Mesendoderm (in vitro differentiated cells): Measurements from ENCODE around the gene TMEM117.

ENCODE experiments used
- DNase-seq: peaks from one replicate; pipeline ENCODE4 v3.0.0; 2013
- H2AK5ac ChIP-seq: 2 replicates; pipeline ENCODE4 v1.6.1; 2013; ENCODE audit warnings: low read length, inconsistent platforms
- H2BK120ac ChIP-seq: 2 replicates; pipeline ENCODE4 v1.6.1; 2013; ENCODE audit warnings: low read depth, mild to moderate bottlenecking, low read length, moderate library complexity, mixed read lengths
- H2BK15ac ChIP-seq: replicated peaks from 2 replicates; pipeline ENCODE4 v1.6.1; 2013; ENCODE audit warnings: low read depth, mild to moderate bottlenecking, moderate library complexity
- H2BK5ac ChIP-seq: 2 replicates; pipeline ENCODE4 v1.6.1; 2013; ENCODE audit warnings: low read length, inconsistent platforms
- H3K18ac ChIP-seq: 2 replicates; pipeline ENCODE4 v1.6.1; 2013; ENCODE audit warnings: mild to moderate bottlenecking, low read length, mixed read lengths
- H3K23ac ChIP-seq: one replicate; pipeline ENCODE4 v1.6.1; 2013; ENCODE audit warnings: low read length
- H3K27ac ChIP-seq: 2 replicates; pipeline ENCODE4 v1.5.1; 2013; ENCODE audit warnings: low read depth, mild to moderate bottlenecking, inconsistent platforms, low read length, moderate library complexity
- H3K27me3 ChIP-seq: 2 replicates; pipeline ENCODE4 v1.6.1; 2013; ENCODE audit warnings: low read length, control low read depth, mild to moderate bottlenecking, inconsistent platforms; ENCODE audit not compliant: insufficient read depth, poor library complexity
- H3K36me3 ChIP-seq: 2 replicates; pipeline ENCODE4 v1.6.1; 2013; ENCODE audit warnings: low read length, inconsistent platforms; ENCODE audit not compliant: control insufficient read depth, insufficient read depth
- H3K4ac ChIP-seq: one replicate; pipeline ENCODE4 v1.6.1; 2013; ENCODE audit warnings: low read depth, mild to moderate bottlenecking, low read length, moderate library complexity
- H3K4me1 ChIP-seq: 2 replicates; pipeline ENCODE4 v1.6.1; 2013; ENCODE audit warnings: low read depth, low read length, inconsistent platforms; ENCODE audit not compliant: control insufficient read depth
- H3K4me2 ChIP-seq: 2 replicates; pipeline ENCODE4 v1.6.1; 2013; ENCODE audit warnings: low read length
- H3K4me3 ChIP-seq: 2 replicates; pipeline ENCODE4 v1.5.1; 2013; ENCODE audit warnings: mild to moderate bottlenecking, low read length
- H3K56ac ChIP-seq: one replicate; pipeline ENCODE4 v1.6.1; 2013; ENCODE audit warnings: low read length
- H3K79me1 ChIP-seq: 2 replicates; pipeline ENCODE4 v1.6.1; 2013; ENCODE audit warnings: low read length, inconsistent platforms
- H3K79me2 ChIP-seq: 2 replicates; pipeline ENCODE4 v1.6.1; 2013; ENCODE audit warnings: mild to moderate bottlenecking, low read length; ENCODE audit not compliant: control insufficient read depth, insufficient read depth
- H3K9ac ChIP-seq: 2 replicates; pipeline ENCODE4 v1.6.1; 2013; ENCODE audit warnings: low read length, inconsistent platforms
- H4K5ac ChIP-seq: one replicate; pipeline ENCODE4 v1.6.1; 2013; ENCODE audit warnings: low read length
- H4K8ac ChIP-seq: one replicate; pipeline ENCODE4 v1.6.1; 2013; ENCODE audit warnings: low read depth, mild to moderate bottlenecking, control low read depth, low read length, moderate library complexity
- WGBS: extraction: QIAGEN DNeasy Blood & Tissue Kit; methylation state at CpG from one replicate; pipeline ENCODE4 v1.1.7; 2013; ENCODE audit warnings: low lambda C conversion rate, missing lambda C conversion rate; ENCODE audit not compliant: insufficient coverage; ENCODE audit errors: extremely low coverage; 5-methylcytosine and 5-hydroxymethylcytosine counted together

TMEM117 gene

DNA sequence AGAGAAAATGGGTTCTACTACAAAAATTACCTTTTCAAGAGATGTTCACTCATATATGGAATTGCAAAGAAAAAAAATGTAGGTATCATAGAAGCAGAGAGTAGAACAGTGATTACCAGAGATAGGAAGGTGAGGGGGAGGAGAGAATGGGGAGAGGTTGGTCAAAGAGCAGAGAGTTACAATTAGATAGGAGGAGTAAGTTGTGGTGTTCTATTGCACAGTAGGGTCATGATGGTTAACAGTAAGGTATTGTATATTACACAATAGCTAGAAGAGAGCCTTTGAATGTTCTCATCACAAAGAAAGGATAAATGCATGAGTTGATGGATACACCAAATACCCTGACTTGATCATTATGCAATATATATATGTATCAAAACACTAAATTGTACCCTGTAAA lies 145.8 kb downstream of the TMEM117 start:
- no peak for DNase-seq
- Histone ChIP-seq H3K4ac (no peak overlapping the region), H3K4me2 (no peak overlapping the region), H4K5ac (no peak overlapping the region), H2BK15ac (no peak overlapping the region), H3K9ac (no peak overlapping the region), H3K36me3 (no peaks in the 10 kb centered on the region), H2BK5ac (no peak overlapping the region), H3K27me3 (no peaks in the 10 kb centered on the region), H3K18ac (no peak overlapping the region), H4K8ac (no peak overlapping the region), H3K56ac (no peak overlapping the region), H3K27ac (no peak overlapping the region), H3K79me1 (no peaks in the 10 kb centered on the region), H3K23ac (no peak overlapping the region), H3K4me3 (no peak overlapping the region), H3K4me1 (no peaks in the 10 kb centered on the region), H3K79me2 (no peaks in the 10 kb centered on the region), H2AK5ac (no peak overlapping the region), H2BK120ac (no peak overlapping the region)

DNA sequence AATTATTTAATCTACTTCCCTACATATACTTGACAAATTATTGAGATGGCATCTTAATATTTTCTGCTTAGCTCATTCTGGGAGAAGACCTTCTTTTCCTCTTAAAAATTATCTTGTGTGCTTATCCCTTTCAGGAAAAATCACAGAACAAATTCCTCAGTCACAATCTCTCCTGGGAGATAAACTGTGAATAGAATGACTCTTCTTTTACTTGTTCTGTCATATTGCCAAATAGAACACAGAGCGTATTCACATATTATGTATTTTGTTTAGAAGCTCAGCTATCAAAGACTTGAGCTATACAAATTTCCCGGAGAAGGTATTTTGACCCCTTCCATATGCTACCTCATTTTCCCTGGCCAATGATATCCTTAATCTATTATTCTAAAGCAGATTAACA lies 146.7 kb downstream of the TMEM117 start:
- Histone ChIP-seq H4K8ac (no peak overlapping the region), H3K4ac (no peak overlapping the region), H3K4me3 (no peak overlapping the region), H2AK5ac (no peak overlapping the region), H2BK120ac (no peak overlapping the region), H4K5ac (no peak overlapping the region), H3K9ac (no peak overlapping the region), H3K23ac (no peak overlapping the region), H3K27me3 (no peaks in the 10 kb centered on the region), H3K27ac (no peak overlapping the region), H3K4me2 (no peak overlapping the region), H3K36me3 (no peaks in the 10 kb centered on the region), H3K79me1 (no peaks in the 10 kb centered on the region), H3K4me1 (no peaks in the 10 kb centered on the region), H3K79me2 (no peaks in the 10 kb centered on the region), H2BK5ac (no peak overlapping the region), H3K18ac (no peak overlapping the region), H2BK15ac (no peak overlapping the region), H3K56ac (no peak overlapping the region)
- DNase-seq, result no peak
- no CpG with 5 or more reads among the region's 2 CpGs for WGBS

DNA sequence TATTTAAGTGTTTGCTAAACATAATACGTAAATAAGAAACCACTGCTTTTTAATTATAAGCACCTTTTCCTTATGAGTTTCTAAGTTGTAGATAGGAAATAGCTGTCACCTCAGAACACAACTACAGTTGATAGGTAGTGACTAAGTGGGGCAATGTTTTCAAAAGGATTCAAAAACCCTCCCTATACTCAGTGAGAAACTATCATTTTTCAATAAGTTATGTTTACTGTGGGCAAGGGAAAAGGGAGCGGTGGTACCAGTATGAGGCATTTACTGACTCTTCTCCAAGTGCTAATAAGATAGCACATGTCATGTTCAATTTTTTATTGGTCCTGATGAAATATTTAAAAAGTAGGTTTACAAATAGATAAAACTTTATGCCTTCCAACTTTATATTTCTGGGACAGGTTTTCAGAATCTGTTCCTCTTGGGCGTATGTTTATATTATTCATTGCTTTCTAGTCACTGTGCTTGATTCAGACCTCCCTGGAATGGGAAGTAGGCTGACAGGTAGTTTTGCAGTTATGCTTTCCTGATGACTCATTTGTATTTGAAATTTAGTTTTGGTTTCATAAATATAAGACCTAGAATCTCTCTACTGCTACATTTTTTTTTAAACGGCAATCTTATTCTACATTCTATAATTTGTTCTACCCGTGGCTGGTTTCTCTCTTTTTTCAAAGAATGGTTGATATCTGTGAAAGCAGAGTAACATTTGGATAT lies 153.1 kb downstream of the TMEM117 start:
- Histone ChIP-seq H3K4me1 (no peaks in the 10 kb centered on the region), H3K4ac (no peak overlapping the region), H4K8ac (no peak overlapping the region), H3K79me1 (no peaks in the 10 kb centered on the region), H3K9ac (no peak overlapping the region), H2BK5ac (no peak overlapping the region), H3K56ac (no peak overlapping the region), H3K4me2 (no peak overlapping the region), H2AK5ac (no peak overlapping the region), H3K18ac (no peak overlapping the region), H3K4me3 (no peak overlapping the region), H2BK15ac (no peak overlapping the region), H4K5ac (no peak overlapping the region), H3K27me3 (no peaks in the 10 kb centered on the region), H3K79me2 (no peaks in the 10 kb centered on the region), H3K23ac (no peak overlapping the region), H3K36me3 (no peaks in the 10 kb centered on the region), H2BK120ac (no peak overlapping the region), H3K27ac (no peak overlapping the region)
- no CpG with 5 or more reads among the region's 5 CpGs for WGBS
- DNase-seq, result no peak

DNA sequence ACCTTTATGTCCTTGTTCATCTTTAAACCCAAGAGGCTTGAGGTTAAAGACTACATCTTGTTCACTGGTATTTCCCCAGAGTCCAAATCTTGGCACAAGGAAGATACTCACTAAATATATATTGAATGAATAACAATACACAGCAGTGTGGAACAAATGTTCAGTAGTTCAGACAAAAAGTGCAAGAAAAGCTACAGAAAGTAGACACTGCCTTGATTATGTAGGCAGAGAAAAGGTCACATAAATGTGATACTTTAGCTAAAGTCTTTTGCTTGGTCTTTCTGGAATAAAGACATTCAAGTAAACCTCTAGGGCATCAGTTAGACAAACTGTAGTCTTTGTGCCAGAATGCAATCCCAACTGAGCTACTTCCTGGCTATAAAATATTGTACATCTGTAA lies 157.0 kb downstream of the TMEM117 start:
- H4K5ac ChIP-seq, result no peak overlapping the region
- H3K56ac ChIP-seq, result no peak overlapping the region
- no peak overlapping the region for H3K18ac ChIP-seq
- no peak overlapping the region for H3K4me2 ChIP-seq
- H3K4ac ChIP-seq, result no peak overlapping the region
- H3K27me3 ChIP-seq, result no peaks in the 10 kb centered on the region
- DNase-seq, result no peak
- no peak overlapping the region for H4K8ac ChIP-seq
- H3K9ac ChIP-seq, result no peak overlapping the region
- H3K79me1 ChIP-seq, result no peaks in the 10 kb centered on the region
- no peaks in the 10 kb centered on the region for H3K4me1 ChIP-seq
- no peaks in the 10 kb centered on the region for H3K79me2 ChIP-seq
- no peak overlapping the region for H2AK5ac ChIP-seq
- no peak overlapping the region for H3K23ac ChIP-seq
- no peak overlapping the region for H3K4me3 ChIP-seq
- H2BK5ac ChIP-seq, result no peak overlapping the region
- H2BK120ac ChIP-seq, result no peak overlapping the region
- H3K27ac ChIP-seq, result no peak overlapping the region
- no peaks in the 10 kb centered on the region for H3K36me3 ChIP-seq
- no peak overlapping the region for H2BK15ac ChIP-seq

DNA sequence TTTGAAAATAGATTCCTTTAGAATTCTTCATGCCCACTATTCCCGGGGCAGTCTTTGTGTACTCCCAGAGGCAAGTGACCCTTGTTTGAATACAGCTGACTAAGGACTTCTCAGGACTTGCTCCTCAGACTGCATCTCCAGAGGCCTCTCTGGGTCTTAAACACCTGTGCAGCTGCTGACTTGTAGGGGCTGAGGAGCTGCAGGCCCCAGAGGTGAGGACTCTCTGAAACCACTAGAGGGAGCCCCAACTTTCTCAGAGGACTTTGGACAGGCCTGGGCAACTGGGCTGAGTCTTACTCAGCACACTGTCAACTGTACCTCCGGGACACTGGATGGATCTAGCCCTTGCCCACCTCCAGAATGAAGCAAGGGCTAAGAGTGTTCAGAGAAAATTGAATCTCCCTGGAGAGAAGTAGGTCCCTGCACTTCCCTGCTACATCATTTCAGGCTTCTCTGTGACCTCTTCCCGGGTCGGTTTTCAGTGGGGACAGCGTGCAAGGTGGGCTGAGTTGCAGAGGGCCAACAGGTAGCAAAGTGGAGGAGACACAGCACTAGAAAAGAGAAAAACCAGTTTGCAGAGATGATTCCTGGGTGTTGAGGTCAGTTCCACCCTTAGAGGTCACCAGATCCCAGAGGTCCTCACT lies 164.6 kb downstream of the TMEM117 start:
- WGBS, result no CpG with 5 or more reads among the region's 5 CpGs

DNA sequence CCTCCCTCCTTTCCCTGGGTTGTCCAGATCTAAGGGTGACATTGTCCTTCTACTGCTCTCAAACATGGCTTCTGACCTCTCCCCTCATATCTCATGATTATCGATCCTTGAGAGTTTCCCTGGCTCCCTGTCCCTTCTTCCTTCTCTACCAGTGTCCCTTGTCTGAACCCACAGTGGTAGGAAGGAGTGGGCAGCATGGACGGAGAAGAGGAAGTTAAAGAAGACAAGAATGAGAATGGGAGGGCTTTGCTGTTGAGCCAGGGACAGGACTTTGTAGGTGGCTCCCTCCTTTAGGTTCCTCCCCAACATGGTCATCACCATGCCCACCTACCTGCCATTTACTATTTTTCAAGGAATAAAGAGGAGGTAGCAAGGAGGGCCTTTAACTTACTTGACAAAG lies 166.7 kb downstream of the TMEM117 start:
- Histone ChIP-seq H3K18ac (no peak overlapping the region), H2AK5ac (no peak overlapping the region), H3K4me3 (no peak overlapping the region), H3K4me2 (no peak overlapping the region), H3K4me1 (no peaks in the 10 kb centered on the region), H3K9ac (no peak overlapping the region), H2BK5ac (no peak overlapping the region), H3K27me3 (no peaks in the 10 kb centered on the region), H3K4ac (no peak overlapping the region), H4K5ac (no peak overlapping the region), H2BK120ac (no peak overlapping the region), H3K56ac (no peak overlapping the region), H3K36me3 (no peaks in the 10 kb centered on the region), H3K27ac (no peak overlapping the region), H3K79me2 (no peaks in the 10 kb centered on the region), H4K8ac (no peak overlapping the region), H3K79me1 (no peaks in the 10 kb centered on the region), H3K23ac (no peak overlapping the region), H2BK15ac (no peak overlapping the region)
- no peak for DNase-seq
- no CpG with 5 or more reads among the region's 2 CpGs for WGBS

More for the DNA sequence above, 164.6 kb downstream of the TMEM117 start:
- no peak overlapping the region for H3K56ac ChIP-seq
- H3K27ac ChIP-seq, result no peak overlapping the region
- no peak overlapping the region for H3K4ac ChIP-seq
- H3K79me1 ChIP-seq, result no peaks in the 10 kb centered on the region
- H3K79me2 ChIP-seq, result no peaks in the 10 kb centered on the region
- H4K5ac ChIP-seq, result no peak overlapping the region
- no peaks in the 10 kb centered on the region for H3K4me1 ChIP-seq
- no peak overlapping the region for H3K4me2 ChIP-seq
- H2BK5ac ChIP-seq, result no peak overlapping the region
- H4K8ac ChIP-seq, result no peak overlapping the region
- no peaks in the 10 kb centered on the region for H3K36me3 ChIP-seq
- no peak overlapping the region for H3K4me3 ChIP-seq
- H3K23ac ChIP-seq, result no peak overlapping the region
- no peak overlapping the region for H2BK120ac ChIP-seq
- no peak overlapping the region for H3K18ac ChIP-seq
- H2AK5ac ChIP-seq, result no peak overlapping the region
- peak; percentile 84 for DNase-seq
- no peak overlapping the region for H3K9ac ChIP-seq
- H3K27me3 ChIP-seq, result no peaks in the 10 kb centered on the region
- no peak overlapping the region for H2BK15ac ChIP-seq
